T47D (cell line): ENCODE data around the gene SRF.

Experiments
- DNase-seq, 2 experiments: peaks; one replicate each; pipeline versions ENCODE4 v3.0.0 to v3.0.0-alpha.2; 2011 to 2012; ENCODE audit warnings: low read depth in 1 of 2, low spot score in 1 of 2
- JUND ChIP-seq: IDR thresholded peaks from 2 replicates; pipeline ENCODE4 v1.6.1; 2012; ENCODE audit warnings: low read depth
- in situ Hi-C: cut with HindIII; loops from 2 replicates; pipeline ENCODE4 v1.10.0; 2016; ENCODE audit warnings: low sequenced_read_pairs, low pct_unique_long_range_greater_than_20kb

Gene SRF

GRCh38 chr6:43219119-43219518, 48.0 kb downstream of the SRF start:
- no peak for TF ChIP-seq JUND
- no peak for DNase-seq
- in situ Hi-C loops: no loop called here

- no peak for DNase-seq
- in situ Hi-C loops: no loop called here
- TF ChIP-seq JUND: no peak
These were observed 48.7 kb downstream of the SRF start for GRCh38 chr6:43219814-43220213.

GRCh38 chr6:43220439-43220951, 49.4 kb downstream of the SRF start:
- in situ Hi-C loops: no loop called here
- no peak for DNase-seq
- no peak for TF ChIP-seq JUND

GRCh38 chr6:43221046-43221972, 50.2 kb downstream of the SRF start:
- no peak for DNase-seq
- TF ChIP-seq JUND: no peak
- in situ Hi-C loops: no loop called here

GRCh38 chr6:43222418-43223059, 51.5 kb downstream of the SRF start:
- TF ChIP-seq JUND: no peak
- in situ Hi-C loops: no loop called here
- DNase-seq: no peak

GRCh38 chr6:43223175-43223574, 52.1 kb downstream of the SRF start:
- no peak for TF ChIP-seq JUND
- in situ Hi-C loops: no loop called here
- DNase-seq: no peak

GRCh38 chr6:43226192-43226851, 55.3 kb downstream of the SRF start:
- DNase-seq: no peak
- TF ChIP-seq JUND: no peak
- in situ Hi-C loops: no loop called here

GRCh38 chr6:43228951-43229802, 58.1 kb downstream of the SRF start, which contains the start of gene DNPH1:
Gene DNPH1, minus strand, starts transcription at chr6:43229481. Its CDS starts 25 bp downstream, at chr6:43229456.
- no peak for TF ChIP-seq JUND
- DNase-seq: peak; percentile 75 to 81
- in situ Hi-C loops: no loop called here

GRCh38 chr6:43229803-43230620, 58.9 kb downstream of the SRF start:
- in situ Hi-C loops: no loop called here
- TF ChIP-seq JUND: no peak
- DNase-seq: no peak

GRCh38 chr6:43231053-43231452, 60.0 kb downstream of the SRF start:
- in situ Hi-C loops: no loop called here
- DNase-seq: no peak
- TF ChIP-seq JUND: no peak
